Panc1 (cell line): Measurements from ENCODE around the gene LOXL1.

Source experiments
- TF ChIP-seq, protein P1 (sequence below): fragments of 450-650 bp; IDR thresholded peaks from 2 replicates; pipeline ENCODE4 v1.5.1; 2017; ENCODE audit warnings: mild to moderate bottlenecking
- TF ChIP-seq, protein P2 (sequence below), 2 experiments: IDR thresholded peaks; 2 replicates each; pipeline ENCODE4 v1.6.1; 2011 to 2012; ENCODE audit warnings: low read depth in 2 of 2, control low read depth in 1 of 2, low read length in 1 of 2, mild to moderate bottlenecking in 1 of 2, moderate library complexity in 1 of 2; ENCODE audit not compliant: insufficient read depth in 1 of 2

DNA sequence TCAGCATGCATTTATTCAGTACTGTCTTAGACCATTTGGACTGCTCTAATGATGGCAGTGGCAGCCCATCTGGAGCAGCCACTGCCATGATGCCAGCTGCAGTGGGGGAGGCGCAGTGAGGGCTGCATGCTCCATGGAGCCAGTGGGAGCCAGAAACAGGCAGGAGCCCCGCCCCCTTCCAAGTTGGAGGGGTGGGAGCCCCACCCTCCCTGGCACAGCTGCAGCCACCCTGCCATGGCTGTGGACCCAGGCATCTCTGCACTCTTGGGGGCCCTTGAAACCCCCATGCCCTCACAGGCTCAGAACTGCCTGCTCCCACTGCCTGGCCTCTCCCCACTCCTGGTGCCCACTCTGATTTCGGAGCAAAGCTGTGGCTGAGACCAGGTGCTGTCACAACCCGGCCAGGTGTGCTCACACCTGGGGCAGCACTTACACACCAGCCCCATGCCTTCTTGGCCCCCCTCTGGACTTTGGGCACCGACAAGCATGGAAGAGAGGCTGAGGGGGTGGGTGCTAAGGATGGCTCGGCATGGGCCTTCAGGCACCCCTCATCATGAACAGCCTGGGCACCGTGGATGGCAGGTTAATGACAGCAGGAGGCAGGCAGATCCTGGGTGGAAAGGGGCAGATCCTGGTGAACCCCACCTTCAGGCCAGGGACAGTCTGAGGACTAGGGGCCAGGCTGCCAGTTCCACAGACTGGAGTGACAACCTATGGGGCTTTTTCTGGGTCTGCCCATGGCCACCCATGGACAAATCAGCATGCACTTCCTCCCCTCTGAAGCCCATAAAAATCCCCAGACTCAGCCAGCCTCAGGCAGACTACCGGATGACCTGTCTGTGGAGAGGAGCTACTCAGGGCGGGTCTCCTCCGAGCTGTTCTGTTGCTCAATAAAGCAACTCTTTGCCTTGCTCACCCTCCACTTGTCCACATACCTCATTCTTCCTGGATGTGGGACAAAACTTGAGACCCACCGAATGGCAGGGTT, 34.6 kb upstream of the LOXL1 start:
- TF ChIP-seq, protein P1, sequence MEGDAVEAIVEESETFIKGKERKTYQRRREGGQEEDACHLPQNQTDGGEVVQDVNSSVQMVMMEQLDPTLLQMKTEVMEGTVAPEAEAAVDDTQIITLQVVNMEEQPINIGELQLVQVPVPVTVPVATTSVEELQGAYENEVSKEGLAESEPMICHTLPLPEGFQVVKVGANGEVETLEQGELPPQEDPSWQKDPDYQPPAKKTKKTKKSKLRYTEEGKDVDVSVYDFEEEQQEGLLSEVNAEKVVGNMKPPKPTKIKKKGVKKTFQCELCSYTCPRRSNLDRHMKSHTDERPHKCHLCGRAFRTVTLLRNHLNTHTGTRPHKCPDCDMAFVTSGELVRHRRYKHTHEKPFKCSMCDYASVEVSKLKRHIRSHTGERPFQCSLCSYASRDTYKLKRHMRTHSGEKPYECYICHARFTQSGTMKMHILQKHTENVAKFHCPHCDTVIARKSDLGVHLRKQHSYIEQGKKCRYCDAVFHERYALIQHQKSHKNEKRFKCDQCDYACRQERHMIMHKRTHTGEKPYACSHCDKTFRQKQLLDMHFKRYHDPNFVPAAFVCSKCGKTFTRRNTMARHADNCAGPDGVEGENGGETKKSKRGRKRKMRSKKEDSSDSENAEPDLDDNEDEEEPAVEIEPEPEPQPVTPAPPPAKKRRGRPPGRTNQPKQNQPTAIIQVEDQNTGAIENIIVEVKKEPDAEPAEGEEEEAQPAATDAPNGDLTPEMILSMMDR, result no peak
- TF ChIP-seq, protein P2, sequence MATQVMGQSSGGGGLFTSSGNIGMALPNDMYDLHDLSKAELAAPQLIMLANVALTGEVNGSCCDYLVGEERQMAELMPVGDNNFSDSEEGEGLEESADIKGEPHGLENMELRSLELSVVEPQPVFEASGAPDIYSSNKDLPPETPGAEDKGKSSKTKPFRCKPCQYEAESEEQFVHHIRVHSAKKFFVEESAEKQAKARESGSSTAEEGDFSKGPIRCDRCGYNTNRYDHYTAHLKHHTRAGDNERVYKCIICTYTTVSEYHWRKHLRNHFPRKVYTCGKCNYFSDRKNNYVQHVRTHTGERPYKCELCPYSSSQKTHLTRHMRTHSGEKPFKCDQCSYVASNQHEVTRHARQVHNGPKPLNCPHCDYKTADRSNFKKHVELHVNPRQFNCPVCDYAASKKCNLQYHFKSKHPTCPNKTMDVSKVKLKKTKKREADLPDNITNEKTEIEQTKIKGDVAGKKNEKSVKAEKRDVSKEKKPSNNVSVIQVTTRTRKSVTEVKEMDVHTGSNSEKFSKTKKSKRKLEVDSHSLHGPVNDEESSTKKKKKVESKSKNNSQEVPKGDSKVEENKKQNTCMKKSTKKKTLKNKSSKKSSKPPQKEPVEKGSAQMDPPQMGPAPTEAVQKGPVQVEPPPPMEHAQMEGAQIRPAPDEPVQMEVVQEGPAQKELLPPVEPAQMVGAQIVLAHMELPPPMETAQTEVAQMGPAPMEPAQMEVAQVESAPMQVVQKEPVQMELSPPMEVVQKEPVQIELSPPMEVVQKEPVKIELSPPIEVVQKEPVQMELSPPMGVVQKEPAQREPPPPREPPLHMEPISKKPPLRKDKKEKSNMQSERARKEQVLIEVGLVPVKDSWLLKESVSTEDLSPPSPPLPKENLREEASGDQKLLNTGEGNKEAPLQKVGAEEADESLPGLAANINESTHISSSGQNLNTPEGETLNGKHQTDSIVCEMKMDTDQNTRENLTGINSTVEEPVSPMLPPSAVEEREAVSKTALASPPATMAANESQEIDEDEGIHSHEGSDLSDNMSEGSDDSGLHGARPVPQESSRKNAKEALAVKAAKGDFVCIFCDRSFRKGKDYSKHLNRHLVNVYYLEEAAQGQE (IDR thresholded peaks at IDR 0.05; ENCODE audit: insufficient read depth in 1 of 2, low read depth in 2 of 2, low read length in 1 of 2), result no peak
